NCI-H2196 (cell line): ENCODE results near the gene MXD3.
A peak's percentile ranks its signal among the peaks of the same experiment; 100 is the strongest.

Experiments used
- DNase-seq: peaks from one replicate; lab custom pipeline; 2025; ENCODE audit not compliant: unreplicated experiment; lab: John Stamatoyannopoulos, UW

MXD3 gene

GRCh38 chr5:177304392-177305119 is 7.1 kb downstream of the MXD3 start:
- DNase-seq = no peak

GRCh38 chr5:177303925-177304391 is 7.7 kb downstream of the MXD3 start:
- DNase-seq = no peak

- DNase-seq = peak; percentile 89
Observed at GRCh38 chr5:177303121-177303924, 8.4 kb downstream of the MXD3 start, which contains the start of the genes PRELID1 and RAB24. Gene PRELID1, plus strand, starts transcription at chr5:177303799. Its CDS starts 187 bp downstream, at chr5:177303986. Gene RAB24, minus strand, starts transcription at chr5:177303719. Its CDS starts 431 bp downstream, at chr5:177303288.

GRCh38 chr5:177302354-177303110 is 9.2 kb downstream of the MXD3 start:
- peak; percentile 17 for DNase-seq

GRCh38 chr5:177301503-177302165 is 10.1 kb downstream of the MXD3 start:
- DNase-seq = peak; percentile 94

- no peak for DNase-seq
Observed at GRCh38 chr5:177300951-177301350, 10.7 kb downstream of the MXD3 start.

GRCh38 chr5:177300236-177300880 is 11.3 kb downstream of the MXD3 start:
- no peak for DNase-seq

- no peak for DNase-seq
Observed at GRCh38 chr5:177299697-177300096, 12.0 kb downstream of the MXD3 start.

GRCh38 chr5:177297922-177298321 is 13.8 kb downstream of the MXD3 start:
- no peak for DNase-seq

- DNase-seq = peak; percentile 51
Observed at GRCh38 chr5:177296581-177296980, 15.1 kb downstream of the MXD3 start.

- DNase-seq = no peak
Observed at GRCh38 chr5:177295924-177296323, 15.8 kb downstream of the MXD3 start.

GRCh38 chr5:177294632-177295031 is 17.1 kb downstream of the MXD3 start:
- no peak for DNase-seq

- no peak for DNase-seq
Observed at GRCh38 chr5:177293819-177294581, 17.7 kb downstream of the MXD3 start.

- DNase-seq = no peak
Observed at GRCh38 chr5:177291735-177292134, 20.0 kb downstream of the MXD3 start.

- DNase-seq = no peak
Observed at GRCh38 chr5:177290816-177291596, 20.7 kb downstream of the MXD3 start.

- DNase-seq = no peak
Observed at GRCh38 chr5:177288191-177288590, 23.5 kb downstream of the MXD3 start.

- no peak for DNase-seq
Observed at GRCh38 chr5:177276886-177277285, 34.8 kb downstream of the MXD3 start.

- no peak for DNase-seq
Observed at GRCh38 chr5:177275883-177276282, 35.8 kb downstream of the MXD3 start.

GRCh38 chr5:177271113-177271512 is 40.6 kb downstream of the MXD3 start:
- no peak for DNase-seq
